Uterus (tissue), 4 donors: ENCODE data around the gene VASH2. TPM values are rescaled to one million over a fixed set of nuclear protein-coding genes. Genes with fewer than 3 reads are reported as not detected.

Experiments
- DNase-seq, 2 donors: peaks; one replicate each; pipeline ENCODE4 v3.0.0-alpha.2; 2019 to 2020
- H3K27ac ChIP-seq, 2 donors: fragments of 200-600 bp; sonication (generic); 1 replicate in 1 of 2; 2 replicates in 1 of 2; pipeline ENCODE4 v1.5.1; 2016 to 2018
- H3K27me3 ChIP-seq, 2 donors: fragments of 200-600 bp; sonication (generic); one replicate each; pipeline ENCODE4 v1.5.1; 2018 to 2019; ENCODE audit warnings: control low read depth in 1 of 2
- H3K36me3 ChIP-seq, 2 donors: fragments of 200-600 bp; sonication (generic); one replicate each; pipeline ENCODE4 v1.5.1; 2019; ENCODE audit warnings: control low read depth in 1 of 2
- H3K4me1 ChIP-seq, 2 donors: fragments of 200-600 bp; sonication (generic); one replicate each; pipeline ENCODE4 v1.5.1; 2018 to 2019; ENCODE audit warnings: control low read depth in 1 of 2
- H3K4me3 ChIP-seq, 2 donors: fragments of 200-600 bp; sonication (generic); 1 replicate in 1 of 2; 2 replicates in 1 of 2; pipeline ENCODE4 v1.5.1; 2018 to 2019; ENCODE audit warnings: mild to moderate bottlenecking in 1 of 2
- H3K9me3 ChIP-seq, 2 donors: fragments of 200-600 bp; sonication (generic); one replicate each; pipeline ENCODE4 v1.5.1; 2019; ENCODE audit warnings: control low read depth in 1 of 2
- CTCF ChIP-seq, 4 experiments: fragments of 200-600 bp in 2 of 4; fragments of 450-650 bp in 2 of 4; sonication (generic) in 2 of 4; IDR thresholded peaks; one replicate each; pipeline ENCODE4 v1.5.1; 2016 to 2019; ENCODE audit warnings: antibody characterized with exemption in 4 of 4, mild to moderate bottlenecking in 2 of 4, moderate library complexity in 1 of 4
- POLR2A ChIP-seq, 2 donors: fragments of 450-650 bp; IDR thresholded peaks; one replicate each; pipeline ENCODE4 v1.6.1; 2016; ENCODE audit warnings: antibody characterized with exemption in 2 of 2, mild to moderate bottlenecking in 1 of 2, moderate library complexity in 1 of 2
- intact Hi-C: fragments of 100-400 bp; cut with DNase I; formaldehyde crosslinking; loops from one replicate; pipeline ENCODE4 v1.15.1; 2023; ENCODE audit warnings: low total_unique reads
- total RNA-seq, 4 donors: library from RNA; depleted of rRNA in 3 of 4; stranded (reverse); fragments of >200 nt in 3 of 4; gene quantifications; one replicate each; pipeline versions ENCODE4 v1.1.0 to v1.2.4, GENCODE V29; 2014 to 2023
- donor health status: DM: yes; HTN: yes; CAD: no.

The VASH2 gene
- total RNA-seq, 4 donors from 2014 or later: under 0.01 to 17.2 (median 1.1) TPM

- Histone ChIP-seq H3K9me3 (no peaks in the 10 kb centered on the region), H3K27ac (no peak overlapping the region), H3K4me1 (no peaks in the 10 kb centered on the region), H3K36me3 (no peaks in the 10 kb centered on the region), H3K4me3 (no peak overlapping the region), H3K27me3 (no peaks in the 10 kb centered on the region)
- no peak for DNase-seq
- intact Hi-C loops: no loop called here
- TF ChIP-seq POLR2A (IDR thresholded peaks at IDR 0.05): no peak
- no peak for TF ChIP-seq CTCF (IDR thresholded peaks at IDR 0.05)
Observed at GRCh38 chr1:212955961-212956620, 5.8 kb downstream of the VASH2 start.

- Histone ChIP-seq H3K4me1 (no peaks in the 10 kb centered on the region), H3K27ac (no peak overlapping the region), H3K36me3 (no peaks in the 10 kb centered on the region), H3K9me3 (no peaks in the 10 kb centered on the region), H3K4me3 (no peak overlapping the region), H3K27me3 (no peaks in the 10 kb centered on the region)
- intact Hi-C loops: no loop called here
- DNase-seq: no peak
- TF ChIP-seq POLR2A (IDR thresholded peaks at IDR 0.05) (no peak), CTCF (IDR thresholded peaks at IDR 0.05) (no peak)
Observed at GRCh38 chr1:212957546-212957945, 7.2 kb downstream of the VASH2 start.

GRCh38 chr1:212958175-212958574 is 7.8 kb downstream of the VASH2 start:
- no peak overlapping the region for H3K27ac ChIP-seq
- no peaks in the 10 kb centered on the region for H3K9me3 ChIP-seq
- H3K4me3 ChIP-seq: no peak overlapping the region
- no peak for DNase-seq
- H3K4me1 ChIP-seq: no peaks in the 10 kb centered on the region
- TF ChIP-seq CTCF (IDR thresholded peaks at IDR 0.05): no peak
- no peaks in the 10 kb centered on the region for H3K27me3 ChIP-seq
- intact Hi-C loops: no loop called here
- no peaks in the 10 kb centered on the region for H3K36me3 ChIP-seq

GRCh38 chr1:212959266-212960220 is 9.2 kb downstream of the VASH2 start:
- Histone ChIP-seq H3K27me3 (no peaks in the 10 kb centered on the region), H3K4me1 (no peaks in the 10 kb centered on the region), H3K4me3 (no peak overlapping the region), H3K36me3 (no peaks in the 10 kb centered on the region), H3K9me3 (no peaks in the 10 kb centered on the region), H3K27ac (no peak overlapping the region)
- no peak for TF ChIP-seq POLR2A (IDR thresholded peaks at IDR 0.05)
- no peak for TF ChIP-seq CTCF (IDR thresholded peaks at IDR 0.05)
- intact Hi-C loops: no loop called here
- no peak for DNase-seq

DNA sequence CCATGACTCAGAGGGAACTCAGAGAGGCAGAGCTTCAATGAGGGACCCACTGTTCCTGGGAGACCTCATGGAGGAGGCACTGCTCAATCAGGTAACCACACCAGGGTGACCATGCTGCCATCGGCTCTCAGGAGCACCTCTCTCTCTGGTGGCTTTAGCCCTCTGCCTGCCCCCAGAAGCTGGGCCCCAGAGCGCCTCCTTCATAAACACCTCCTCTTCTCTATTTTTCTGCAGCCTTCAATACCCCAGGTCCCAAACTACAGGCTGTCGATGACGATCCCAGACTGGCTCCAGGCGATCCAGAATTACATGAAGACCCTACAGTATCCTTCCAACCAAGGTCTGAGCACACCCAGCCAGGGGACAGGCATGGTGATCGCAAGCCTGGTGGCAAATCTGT is 10.6 kb downstream of the VASH2 start:
- Histone ChIP-seq H3K4me1 (no peaks in the 10 kb centered on the region), H3K36me3 (no peaks in the 10 kb centered on the region), H3K27ac (no peak overlapping the region), H3K9me3 (no peaks in the 10 kb centered on the region), H3K4me3 (no peak overlapping the region), H3K27me3 (no peaks in the 10 kb centered on the region)
- intact Hi-C loops: no loop called here
- DNase-seq: no peak
- TF ChIP-seq POLR2A (IDR thresholded peaks at IDR 0.05) (no peak), CTCF (IDR thresholded peaks at IDR 0.05) (no peak)
